Measurements from ENCODE around the gene PRELP.

DNA sequence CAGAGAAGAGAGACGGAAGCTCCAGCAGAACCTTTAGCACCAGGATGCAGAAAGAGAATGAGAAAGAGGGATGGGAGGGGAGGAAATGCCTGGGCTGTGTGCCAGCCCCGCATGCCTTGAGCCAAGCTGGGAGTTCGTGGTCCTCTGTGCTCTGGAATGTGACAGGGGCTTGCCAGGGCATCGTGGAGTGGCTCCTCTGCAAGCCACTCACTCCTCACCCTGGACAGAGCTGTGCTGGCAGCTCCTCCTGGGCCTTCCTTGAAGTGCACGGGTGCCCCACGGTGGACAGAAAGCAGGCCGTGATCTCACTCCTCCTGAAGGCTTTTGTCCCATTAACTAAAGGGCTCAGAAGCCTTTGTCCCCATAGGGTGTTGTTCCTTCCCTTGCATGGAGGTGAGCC lies 34.8 kb upstream of the PRELP start:
- TF ChIP-seq, protein P1, sequence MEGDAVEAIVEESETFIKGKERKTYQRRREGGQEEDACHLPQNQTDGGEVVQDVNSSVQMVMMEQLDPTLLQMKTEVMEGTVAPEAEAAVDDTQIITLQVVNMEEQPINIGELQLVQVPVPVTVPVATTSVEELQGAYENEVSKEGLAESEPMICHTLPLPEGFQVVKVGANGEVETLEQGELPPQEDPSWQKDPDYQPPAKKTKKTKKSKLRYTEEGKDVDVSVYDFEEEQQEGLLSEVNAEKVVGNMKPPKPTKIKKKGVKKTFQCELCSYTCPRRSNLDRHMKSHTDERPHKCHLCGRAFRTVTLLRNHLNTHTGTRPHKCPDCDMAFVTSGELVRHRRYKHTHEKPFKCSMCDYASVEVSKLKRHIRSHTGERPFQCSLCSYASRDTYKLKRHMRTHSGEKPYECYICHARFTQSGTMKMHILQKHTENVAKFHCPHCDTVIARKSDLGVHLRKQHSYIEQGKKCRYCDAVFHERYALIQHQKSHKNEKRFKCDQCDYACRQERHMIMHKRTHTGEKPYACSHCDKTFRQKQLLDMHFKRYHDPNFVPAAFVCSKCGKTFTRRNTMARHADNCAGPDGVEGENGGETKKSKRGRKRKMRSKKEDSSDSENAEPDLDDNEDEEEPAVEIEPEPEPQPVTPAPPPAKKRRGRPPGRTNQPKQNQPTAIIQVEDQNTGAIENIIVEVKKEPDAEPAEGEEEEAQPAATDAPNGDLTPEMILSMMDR (IDR thresholded peaks at IDR 0.05): no peak
- TF ChIP-seq POLR2A (IDR thresholded peaks at IDR 0.05): no peak

All from lower leg skin (tissue), 3 donors.